Ovary (tissue), 9 donors: ENCODE measurements around the gene SEZ6. TPM values are rescaled to one million over a fixed set of nuclear protein-coding genes. Genes with fewer than 3 reads are reported as not detected.

ENCODE experiments used
- DNase-seq, 5 donors: peaks; one replicate each; pipeline ENCODE4 v3.0.0-alpha.2; 2019 to 2020
- H3K27ac ChIP-seq, 2 donors: fragments of 200-600 bp; one replicate each; pipeline versions ENCODE4 v1.5.1 to v1.8.0; 2019 to 2022
- H3K27me3 ChIP-seq: fragments of 200-600 bp; one replicate; pipeline ENCODE4 v1.8.0; 2022
- H3K36me3 ChIP-seq: fragments of 200-600 bp; sonication (generic); one replicate; pipeline ENCODE4 v1.5.1; 2019
- H3K4me1 ChIP-seq: one replicate; pipeline ENCODE4 v1.8.1; 2013; ENCODE audit warnings: mild to moderate bottlenecking, moderate library complexity; ENCODE audit not compliant: insufficient read depth
- H3K4me3 ChIP-seq: fragments of 200-600 bp; sonication (generic); one replicate; pipeline ENCODE4 v1.5.1; 2017
- H3K9me3 ChIP-seq, 2 donors: fragments of 200-600 bp in 1 of 2; sonication (generic) in 1 of 2; one replicate each; pipeline versions ENCODE4 v1.5.1 to v1.8.1; 2013 to 2019; ENCODE audit warnings: mild to moderate bottlenecking in 1 of 2, moderate library complexity in 1 of 2
- CTCF ChIP-seq, 3 donors: fragments of 450-650 bp in 2 of 3; fragments of 200-600 bp in 1 of 3; IDR thresholded peaks; one replicate each; pipeline versions ENCODE4 v1.5.1 to v1.8.0; 2016 to 2022; ENCODE audit warnings: antibody characterized with exemption in 3 of 3, mild to moderate bottlenecking in 1 of 3
- EP300 ChIP-seq: sonication (generic); formaldehyde crosslinking; IDR thresholded peaks from one replicate; pipeline ENCODE4 v1.6.1; 2017; ENCODE audit warnings: antibody characterized with exemption
- POLR2A ChIP-seq: fragments of 450-650 bp; IDR thresholded peaks from one replicate; pipeline ENCODE4 v1.6.1; 2017; ENCODE audit warnings: antibody characterized with exemption, mild to moderate bottlenecking, moderate library complexity
- WGBS, 3 donors: extraction: QIAGEN DNeasy Blood & Tissue Kit in 1 of 3; methylation state at CpG; one replicate each; pipeline versions ENCODE4 v1.1.5 to v1.1.7; 2013 to 2017; 5-methylcytosine and 5-hydroxymethylcytosine counted together
- intact Hi-C, 4 donors: fragments of 100-400 bp; cut with DNase I; formaldehyde crosslinking; loops; one replicate each; pipeline versions ENCODE4 v1.11.0 to v1.15.1; 2022 to 2023
- polyA plus RNA-seq, 2 donors: library from polyadenylated mRNA; stranded (reverse); fragments of 200-250 nt in 1 of 2; fragments of 350-450 nt in 1 of 2; fragmentation: Illumina TruSeq in 1 of 2; extraction: RNeasy Lipid Tissue Mini Kit (QIAGEN cat#74804) in 1 of 2; gene quantifications; one replicate each; pipeline ENCODE4 v1.2.3, GENCODE V29; 2013 to 2014
- total RNA-seq, 7 donors: library from RNA; depleted of rRNA in 2 of 7; stranded (reverse); fragments of >200 nt in 2 of 7; fragmentation: NEBNext Ultra II Directional in 3 of 7; extraction: Animal tissue kit (Norgen Biotek cat#: 25700) in 3 of 7; gene quantifications; one replicate each; pipeline versions ENCODE4 v1.1.0 to v1.2.4, GENCODE V29; 2016 to 2023
- donor health status: DM: no; HTN: no; CAD: no; lungs with moderate emphysema.
- donor health status: DM: no; HTN: no; CAD: no.
- donor health status: Bipolar disorder and iron deficiency.
- donor health status: DM: yes; HTN: yes; CAD: no.
- donor health status: DM: no; HTN: no; CAD: no.
- donor health status: DM: yes; HTN: yes; CAD: no.

The SEZ6 gene
- total and polyA plus RNA-seq, 9 donors, result not detected

- intact Hi-C loops, result no loop called here
- Histone ChIP-seq H3K27ac (no peak overlapping the region), H3K27me3 (no peaks in the 10 kb centered on the region), H3K9me3 (no peaks in the 10 kb centered on the region), H3K36me3 (no peaks in the 10 kb centered on the region), H3K4me1 (no peaks in the 10 kb centered on the region), H3K4me3 (no peak overlapping the region)
- TF ChIP-seq POLR2A (no peak), CTCF (IDR thresholded peaks at IDR 0.05) (no peak), EP300 (no peak)
- DNase-seq, result no peak
- WGBS, 3 donors, result 68 to 80% (median 73%) methylated on average over 8 of the region's 8 CpGs
Observed at GRCh38 chr17:28977659-28978355, 28.0 kb downstream of the SEZ6 start.

GRCh38 chr17:28975646-28976045 is 30.2 kb downstream of the SEZ6 start:
- no peak for DNase-seq
- H3K27ac ChIP-seq, result no peak overlapping the region
- no peaks in the 10 kb centered on the region for H3K27me3 ChIP-seq
- no peaks in the 10 kb centered on the region for H3K9me3 ChIP-seq
- intact Hi-C loops, result no loop called here
- 76 to 90% (median 89%) methylated on average over 5 of the region's 5 CpGs for WGBS, 3 donors
- peaks cover under 1% of the 10 kb centered on the region for H3K4me1 ChIP-seq
- no peak overlapping the region for H3K4me3 ChIP-seq
- no peaks in the 10 kb centered on the region for H3K36me3 ChIP-seq
- TF ChIP-seq EP300 (no peak), POLR2A (no peak), CTCF (IDR thresholded peaks at IDR 0.05) (no peak)

- H3K36me3 ChIP-seq, result no peaks in the 10 kb centered on the region
- no peaks in the 10 kb centered on the region for H3K27me3 ChIP-seq
- no peak overlapping the region for H3K4me3 ChIP-seq
- no peaks in the 10 kb centered on the region for H3K9me3 ChIP-seq
- WGBS, 3 donors, result 96 to 97% (median 97%) methylated on average over 2 of the region's 2 CpGs
- H3K27ac ChIP-seq, result no peak overlapping the region
- TF ChIP-seq EP300 (no peak), CTCF (IDR thresholded peaks at IDR 0.05) (no peak), POLR2A (no peak)
- intact Hi-C loops, result no loop called here
- H3K4me1 ChIP-seq, result peaks cover 6% of the 10 kb centered on the region
- DNase-seq, result no peak
Observed at GRCh38 chr17:28975031-28975430, 30.8 kb downstream of the SEZ6 start.

GRCh38 chr17:28974451-28974850 is 31.4 kb downstream of the SEZ6 start:
- H3K4me1 ChIP-seq, result peaks cover 6% of the 10 kb centered on the region
- whole genome bisulfite sequencing, 3 donors, result 77 to 94% (median 94%) methylated on average over 4 of the region's 4 CpGs
- intact Hi-C loops, result no loop called here
- no peak overlapping the region for H3K4me3 ChIP-seq
- TF ChIP-seq CTCF (IDR thresholded peaks at IDR 0.05) (no peak), POLR2A (no peak), EP300 (no peak)
- no peaks in the 10 kb centered on the region for H3K9me3 ChIP-seq
- no peak overlapping the region for H3K27ac ChIP-seq
- DNase-seq, result no peak
- no peaks in the 10 kb centered on the region for H3K27me3 ChIP-seq
- no peaks in the 10 kb centered on the region for H3K36me3 ChIP-seq
